ENCODE results near the gene P2RX4. TPM values are rescaled to one million over a fixed set of nuclear protein-coding genes. Genes with fewer than 3 reads are reported as not detected.

Gene P2RX4
- total RNA-seq, 1 donor from 2014 or later: 17.0 TPM

GRCh38 chr12:121217761-121218160, 7.8 kb downstream of the P2RX4 start:
- no peaks in the 10 kb centered on the region for H3K27me3 Mint-ChIP-seq
- DNase-seq (ENCODE audit: extremely low spot score, unreplicated experiment): no peak
- H3K36me3 Mint-ChIP-seq: peaks cover 4% of the 10 kb centered on the region
- H3K9me3 Mint-ChIP-seq: no peaks in the 10 kb centered on the region
- TF ChIP-seq CTCF (conservative IDR thresholded peaks at IDR 0.05): no peak
- peak overlapping the region; percentile 48 for H3K27ac Mint-ChIP-seq
- no peak overlapping the region for H3K4me3 Mint-ChIP-seq
- H3K4me1 Mint-ChIP-seq (ENCODE audit: unreplicated experiment): peaks cover 5% of the 10 kb centered on the region

- Mint-ChIP-seq H3K27ac (no peak overlapping the region), H3K27me3 (no peaks in the 10 kb centered on the region), H3K4me1 (ENCODE audit: unreplicated experiment) (peaks cover 5% of the 10 kb centered on the region), H3K9me3 (no peaks in the 10 kb centered on the region), H3K36me3 (peaks cover 4% of the 10 kb centered on the region), H3K4me3 (no peak overlapping the region)
- TF ChIP-seq CTCF (conservative IDR thresholded peaks at IDR 0.05): no peak
- DNase-seq (ENCODE audit: extremely low spot score, unreplicated experiment): no peak
Measured at GRCh38 chr12:121218588-121219352, 8.8 kb downstream of the P2RX4 start.

- Mint-ChIP-seq H3K9me3 (no peaks in the 10 kb centered on the region), H3K4me3 (no peak overlapping the region), H3K4me1 (ENCODE audit: unreplicated experiment) (peaks cover under 1% of the 10 kb centered on the region), H3K27me3 (no peaks in the 10 kb centered on the region), H3K36me3 (peaks cover 1% of the 10 kb centered on the region), H3K27ac (no peak overlapping the region)
- DNase-seq (ENCODE audit: extremely low spot score, unreplicated experiment): no peak
- TF ChIP-seq CTCF (conservative IDR thresholded peaks at IDR 0.05): no peak
Measured at GRCh38 chr12:121219353-121219986, 9.5 kb downstream of the P2RX4 start.

- TF ChIP-seq CTCF (conservative IDR thresholded peaks at IDR 0.05): no peak
- peaks cover 7% of the 10 kb centered on the region for H3K4me1 Mint-ChIP-seq (ENCODE audit: unreplicated experiment)
- peaks cover 7% of the 10 kb centered on the region for H3K36me3 Mint-ChIP-seq
- no peak overlapping the region for H3K4me3 Mint-ChIP-seq
- H3K27me3 Mint-ChIP-seq: no peaks in the 10 kb centered on the region
- no peaks in the 10 kb centered on the region for H3K9me3 Mint-ChIP-seq
- H3K27ac Mint-ChIP-seq: no peak overlapping the region
- DNase-seq (ENCODE audit: extremely low spot score, unreplicated experiment): no peak
Measured at GRCh38 chr12:121222847-121223246, 12.9 kb downstream of the P2RX4 start.

- peak; percentile 24 for TF ChIP-seq CTCF (conservative IDR thresholded peaks at IDR 0.05)
- DNase-seq (ENCODE audit: extremely low spot score, unreplicated experiment): no peak
- no peaks in the 10 kb centered on the region for H3K27me3 Mint-ChIP-seq
- no peaks in the 10 kb centered on the region for H3K9me3 Mint-ChIP-seq
- peak overlapping the region; percentile 55 for H3K27ac Mint-ChIP-seq
- H3K4me1 Mint-ChIP-seq (ENCODE audit: unreplicated experiment): peaks cover 7% of the 10 kb centered on the region
- peaks cover 7% of the 10 kb centered on the region for H3K36me3 Mint-ChIP-seq
- no peak overlapping the region for H3K4me3 Mint-ChIP-seq
Measured at GRCh38 chr12:121223292-121224285, 13.7 kb downstream of the P2RX4 start.
